ENCODE results near the gene N4BP2L1. TPM values are rescaled to one million over a fixed set of nuclear protein-coding genes. Genes with fewer than 3 reads are reported as not detected.
A peak's percentile ranks its signal among the peaks of the same experiment; 100 is the strongest.

Gene N4BP2L1
- polyA plus RNA-seq, 1 experiment, result 0.43 TPM

- H3K36me3 ChIP-seq (ENCODE audit: control insufficient read depth, insufficient read depth, low read length), result no peaks in the 10 kb centered on the region
- POLR2A ChIA-PET, result interaction anchor here (0.6 kb wide), 1 partner anchor 393 kb away, joined by 4 read pairs; no protein-coding TSS in a partner anchor
- H3K4me3 ChIP-seq (ENCODE audit: low read depth, low read length), result peak overlapping the region; percentile 52
- no peak for DNase-seq (ENCODE audit: low read depth)
- TF ChIP-seq CTCF (IDR thresholded peaks at IDR 0.05; ENCODE audit: insufficient read depth, low read depth, low read length), result no peak
- H3K27me3 ChIP-seq (ENCODE audit: control insufficient read depth, insufficient read depth, low read length), result no peaks in the 10 kb centered on the region
- CTCF ChIA-PET, result interaction anchor here (1.1 kb wide), 1 partner anchor 42 kb away, joined by 3 read pairs; no protein-coding TSS in a partner anchor
Measured at GRCh38 chr13:32426990-32427851, 709 bp downstream of the N4BP2L1 start.

- Histone ChIP-seq H3K27me3 (ENCODE audit: control insufficient read depth, insufficient read depth, low read length) (no peaks in the 10 kb centered on the region), H3K4me3 (ENCODE audit: low read depth, low read length) (peak overlapping the region; percentile 52; the same call in 1 of the 2 replicates), H3K36me3 (ENCODE audit: control insufficient read depth, insufficient read depth, low read length) (no peaks in the 10 kb centered on the region)
- no peak for TF ChIP-seq CTCF (IDR thresholded peaks at IDR 0.05; ENCODE audit: insufficient read depth, low read depth, low read length)
- ChIA-PET CTCF (interaction anchor here (1.6 kb wide), 1 partner anchor 12 kb away, joined by 8 read pairs; no protein-coding TSS in a partner anchor), POLR2A (interaction anchor here (0.6 kb wide), 1 partner anchor 392 kb away, joined by 4 read pairs; no protein-coding TSS in a partner anchor)
- DNase-seq (ENCODE audit: low read depth), result no peak
Measured at GRCh38 chr13:32426191-32426989, 1.5 kb downstream of the N4BP2L1 start.

- no peak for DNase-seq (ENCODE audit: low read depth)
- Histone ChIP-seq H3K27me3 (ENCODE audit: control insufficient read depth, insufficient read depth, low read length) (no peaks in the 10 kb centered on the region), H3K4me3 (ENCODE audit: low read depth, low read length) (no peak overlapping the region), H3K36me3 (ENCODE audit: control insufficient read depth, insufficient read depth, low read length) (no peaks in the 10 kb centered on the region)
- POLR2A ChIA-PET, result no interaction called here
- CTCF ChIA-PET, result interaction anchor here (0.9 to 1.6 kb wide), 2 partner anchors 10 to 14 kb away, joined by 3 to 8 read pairs; no protein-coding TSS in a partner anchor
- TF ChIP-seq CTCF (IDR thresholded peaks at IDR 0.05; ENCODE audit: insufficient read depth, low read depth, low read length), result no peak
Measured at GRCh38 chr13:32425158-32425557, 2.8 kb downstream of the N4BP2L1 start.

GRCh38 chr13:32423592-32423991 lies 4.3 kb downstream of the N4BP2L1 start:
- no peak for DNase-seq (ENCODE audit: low read depth)
- Histone ChIP-seq H3K27me3 (ENCODE audit: control insufficient read depth, insufficient read depth, low read length) (no peaks in the 10 kb centered on the region), H3K4me3 (ENCODE audit: low read depth, low read length) (no peak overlapping the region), H3K36me3 (ENCODE audit: control insufficient read depth, insufficient read depth, low read length) (no peaks in the 10 kb centered on the region)
- ChIA-PET CTCF (interaction anchor here (1.3 to 1.6 kb wide), 2 partner anchors 9 to 16 kb away, joined by 3 to 4 read pairs; no protein-coding TSS in a partner anchor), POLR2A (no interaction called here)
- no peak for TF ChIP-seq CTCF (IDR thresholded peaks at IDR 0.05; ENCODE audit: insufficient read depth, low read depth, low read length)

- Histone ChIP-seq H3K27me3 (ENCODE audit: control insufficient read depth, insufficient read depth, low read length) (no peaks in the 10 kb centered on the region), H3K4me3 (ENCODE audit: low read depth, low read length) (no peak overlapping the region), H3K36me3 (ENCODE audit: control insufficient read depth, insufficient read depth, low read length) (no peaks in the 10 kb centered on the region)
- ChIA-PET POLR2A (no interaction called here), CTCF (no interaction called here)
- TF ChIP-seq CTCF (IDR thresholded peaks at IDR 0.05; ENCODE audit: insufficient read depth, low read depth, low read length), result no peak
- DNase-seq (ENCODE audit: low read depth), result no peak
Measured at GRCh38 chr13:32419862-32420261, 8.1 kb downstream of the N4BP2L1 start.
